Measurements from ENCODE around the gene RGL3. TPM values are rescaled to one million over a fixed set of nuclear protein-coding genes. Genes with fewer than 3 reads are reported as not detected.

Gene RGL3
- total RNA-seq, 2 donors from 2014 or later: 125 to 131 TPM

DNA sequence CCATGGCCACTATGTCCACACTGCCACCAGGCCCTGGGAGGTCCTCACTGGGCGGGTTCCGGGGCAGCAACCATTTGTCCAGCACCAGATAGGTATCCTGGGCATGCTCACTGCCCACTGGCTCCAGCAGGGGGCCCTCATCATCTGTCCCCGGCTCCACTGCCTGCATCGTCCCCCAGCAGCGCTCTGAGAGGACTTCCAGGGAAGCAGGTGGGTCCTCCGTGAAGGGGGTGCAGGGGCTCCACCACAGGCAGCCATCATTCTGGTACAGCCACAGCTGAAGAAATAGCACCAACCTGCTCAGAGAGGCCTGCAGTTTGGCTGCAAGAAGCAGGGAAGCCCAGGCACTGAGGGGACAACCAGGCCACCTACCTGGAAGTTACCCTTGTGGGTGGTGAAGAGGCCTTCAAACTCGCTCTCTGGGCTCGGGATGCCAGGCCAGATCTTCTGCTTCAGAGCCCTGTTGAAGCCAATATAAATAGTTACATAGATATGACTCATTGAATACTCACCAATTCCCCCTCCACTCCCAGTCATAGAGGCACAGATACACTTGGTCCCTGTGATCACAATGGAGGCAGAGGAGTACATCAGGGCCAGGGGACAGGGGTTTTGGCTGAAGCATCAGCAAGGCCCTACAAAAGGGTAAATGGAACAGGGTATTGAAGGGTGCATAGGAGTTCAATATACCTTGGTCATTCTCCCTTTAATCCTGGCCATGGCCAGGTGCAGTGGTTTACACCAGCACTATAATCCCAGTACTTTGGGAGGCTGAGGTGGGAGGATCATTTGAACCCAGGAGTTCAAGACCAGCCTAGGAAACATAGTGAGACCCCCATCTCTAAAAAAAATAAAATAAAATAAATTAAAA is 40.6 kb downstream of the RGL3 start:
- Mint-ChIP-seq H3K4me1 (peaks cover 2% of the 10 kb centered on the region), H3K27ac (peak overlapping the region; percentile 55), H3K9me3 (no peaks in the 10 kb centered on the region), H3K36me3 (ENCODE audit: low read depth) (peaks cover 26% of the 10 kb centered on the region), H3K4me3 (no peak overlapping the region), H3K27me3 (ENCODE audit: insufficient read depth) (no peaks in the 10 kb centered on the region)
- H3K27ac ChIP-seq (ENCODE audit: low read depth, low read length): no peak overlapping the region
- no peaks in the 10 kb centered on the region for H3K27me3 ChIP-seq (ENCODE audit: control insufficient read depth, insufficient read depth, low read length, poor library complexity, severe bottlenecking)
- H3K36me3 ChIP-seq (ENCODE audit: control insufficient read depth, insufficient read depth, low read length): peaks cover 20% of the 10 kb centered on the region
- WGBS, 2 experiments (ENCODE audit: insufficient coverage in 1 of 2, insufficient read length in 1 of 2): 74 to 77% methylated on average over 2 to 8 of the region's 8 CpGs
- no peaks in the 10 kb centered on the region for H3K9me3 ChIP-seq (ENCODE audit: control insufficient read depth, low read length)
- peaks cover 4% of the 10 kb centered on the region for H3K4me1 ChIP-seq (ENCODE audit: control insufficient read depth, insufficient read depth, low read length)
- peak; percentile 89 for DNase-seq
- no peak overlapping the region for H3K9ac ChIP-seq (ENCODE audit: extremely low read depth, low read length, poor library complexity, severe bottlenecking)
- TF ChIP-seq, protein P1, sequence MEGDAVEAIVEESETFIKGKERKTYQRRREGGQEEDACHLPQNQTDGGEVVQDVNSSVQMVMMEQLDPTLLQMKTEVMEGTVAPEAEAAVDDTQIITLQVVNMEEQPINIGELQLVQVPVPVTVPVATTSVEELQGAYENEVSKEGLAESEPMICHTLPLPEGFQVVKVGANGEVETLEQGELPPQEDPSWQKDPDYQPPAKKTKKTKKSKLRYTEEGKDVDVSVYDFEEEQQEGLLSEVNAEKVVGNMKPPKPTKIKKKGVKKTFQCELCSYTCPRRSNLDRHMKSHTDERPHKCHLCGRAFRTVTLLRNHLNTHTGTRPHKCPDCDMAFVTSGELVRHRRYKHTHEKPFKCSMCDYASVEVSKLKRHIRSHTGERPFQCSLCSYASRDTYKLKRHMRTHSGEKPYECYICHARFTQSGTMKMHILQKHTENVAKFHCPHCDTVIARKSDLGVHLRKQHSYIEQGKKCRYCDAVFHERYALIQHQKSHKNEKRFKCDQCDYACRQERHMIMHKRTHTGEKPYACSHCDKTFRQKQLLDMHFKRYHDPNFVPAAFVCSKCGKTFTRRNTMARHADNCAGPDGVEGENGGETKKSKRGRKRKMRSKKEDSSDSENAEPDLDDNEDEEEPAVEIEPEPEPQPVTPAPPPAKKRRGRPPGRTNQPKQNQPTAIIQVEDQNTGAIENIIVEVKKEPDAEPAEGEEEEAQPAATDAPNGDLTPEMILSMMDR (conservative IDR thresholded peaks at IDR 0.05): peak; percentile 80
- H3K4me3 ChIP-seq (ENCODE audit: low read length): no peak overlapping the region

DNA sequence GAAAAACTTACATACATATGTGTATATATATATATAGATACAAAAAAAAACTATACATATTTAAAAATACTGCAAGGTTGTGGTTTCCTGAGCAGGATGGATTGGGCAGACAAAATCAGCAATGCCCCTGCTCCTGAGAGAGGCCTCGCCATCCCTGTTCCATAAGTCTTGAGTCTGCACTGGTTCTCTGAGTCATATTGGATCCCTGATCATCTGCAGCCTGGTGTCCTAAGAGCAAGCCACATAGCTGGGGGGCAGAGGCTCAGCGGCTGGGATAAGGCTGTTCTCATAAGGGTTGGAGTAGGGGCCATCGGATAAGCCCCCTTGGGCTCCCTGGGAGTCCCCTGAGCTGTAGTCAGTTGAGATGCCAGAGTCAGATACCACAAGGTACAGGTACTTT is 41.4 kb downstream of the RGL3 start:
- DNase-seq: no peak
- peaks cover 2% of the 10 kb centered on the region for H3K4me1 Mint-ChIP-seq
- TF ChIP-seq, protein P1 (conservative IDR thresholded peaks at IDR 0.05): no peak
- no peaks in the 10 kb centered on the region for H3K27me3 Mint-ChIP-seq (ENCODE audit: insufficient read depth)
- H3K4me3 ChIP-seq (ENCODE audit: low read length): no peak overlapping the region
- H3K27ac ChIP-seq (ENCODE audit: low read depth, low read length): no peak overlapping the region
- 93 to 96% methylated on average over 3 of the region's 3 CpGs for WGBS, 2 experiments (ENCODE audit: insufficient coverage in 1 of 2, insufficient read length in 1 of 2)
- no peaks in the 10 kb centered on the region for H3K9me3 Mint-ChIP-seq
- no peaks in the 10 kb centered on the region for H3K27me3 ChIP-seq (ENCODE audit: control insufficient read depth, insufficient read depth, low read length, poor library complexity, severe bottlenecking)
- H3K36me3 ChIP-seq (ENCODE audit: control insufficient read depth, insufficient read depth, low read length): peaks cover 20% of the 10 kb centered on the region
- H3K4me3 Mint-ChIP-seq: no peak overlapping the region
- peaks cover 26% of the 10 kb centered on the region for H3K36me3 Mint-ChIP-seq (ENCODE audit: low read depth)
- H3K27ac Mint-ChIP-seq: no peak overlapping the region
- no peaks in the 10 kb centered on the region for H3K9me3 ChIP-seq (ENCODE audit: control insufficient read depth, low read length)
- peaks cover 4% of the 10 kb centered on the region for H3K4me1 ChIP-seq (ENCODE audit: control insufficient read depth, insufficient read depth, low read length)
- H3K9ac ChIP-seq (ENCODE audit: extremely low read depth, low read length, poor library complexity, severe bottlenecking): no peak overlapping the region

DNA sequence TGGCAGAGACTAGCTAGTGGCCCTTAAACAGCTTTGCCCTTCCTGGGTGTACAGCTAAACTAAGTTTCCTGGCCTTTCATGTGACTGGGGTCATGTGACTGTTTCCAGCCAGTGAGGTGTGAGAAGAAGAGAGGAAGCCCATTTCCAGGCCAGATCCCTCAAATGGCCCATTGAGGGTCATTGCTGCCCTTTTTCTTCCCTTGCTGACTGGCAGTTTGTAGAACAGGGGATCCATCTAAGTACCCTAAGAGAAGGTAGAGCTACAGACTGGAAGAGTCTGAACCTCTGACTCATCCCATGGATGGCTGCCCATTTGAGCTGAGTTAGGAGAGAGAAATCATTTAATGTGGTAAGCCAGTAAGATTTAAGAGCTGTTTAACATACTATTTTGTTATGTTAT is 41.9 kb downstream of the RGL3 start:
- no peak overlapping the region for H3K9ac ChIP-seq (ENCODE audit: extremely low read depth, low read length, poor library complexity, severe bottlenecking)
- H3K36me3 ChIP-seq (ENCODE audit: control insufficient read depth, insufficient read depth, low read length): peaks cover 20% of the 10 kb centered on the region
- Mint-ChIP-seq H3K27ac (no peak overlapping the region), H3K4me3 (no peak overlapping the region), H3K27me3 (ENCODE audit: insufficient read depth) (no peaks in the 10 kb centered on the region), H3K36me3 (ENCODE audit: low read depth) (peaks cover 26% of the 10 kb centered on the region), H3K9me3 (no peaks in the 10 kb centered on the region), H3K4me1 (peaks cover 2% of the 10 kb centered on the region)
- peaks cover 4% of the 10 kb centered on the region for H3K4me1 ChIP-seq (ENCODE audit: control insufficient read depth, insufficient read depth, low read length)
- no peak overlapping the region for H3K27ac ChIP-seq (ENCODE audit: low read depth, low read length)
- H3K4me3 ChIP-seq (ENCODE audit: low read length): no peak overlapping the region
- TF ChIP-seq, protein P1 (conservative IDR thresholded peaks at IDR 0.05): no peak
- H3K9me3 ChIP-seq (ENCODE audit: control insufficient read depth, low read length): no peaks in the 10 kb centered on the region
- H3K27me3 ChIP-seq (ENCODE audit: control insufficient read depth, insufficient read depth, low read length, poor library complexity, severe bottlenecking): no peaks in the 10 kb centered on the region
- DNase-seq: no peak
